HL-60/S4 treated with phorbol 12-myristate 13-acetate at 8.2 ng/mL for 4 days and 3 days (cell line): ENCODE measurements around the gene CCDC169.

Experiments
- in situ Hi-C: fragments of 300-500 bp; cut with MboI; formaldehyde crosslinking; loops from 2 replicates; pipeline ENCODE4 v1.15.0; 2022; ENCODE audit warnings: low sequenced_read_pairs

The CCDC169 gene

DNA sequence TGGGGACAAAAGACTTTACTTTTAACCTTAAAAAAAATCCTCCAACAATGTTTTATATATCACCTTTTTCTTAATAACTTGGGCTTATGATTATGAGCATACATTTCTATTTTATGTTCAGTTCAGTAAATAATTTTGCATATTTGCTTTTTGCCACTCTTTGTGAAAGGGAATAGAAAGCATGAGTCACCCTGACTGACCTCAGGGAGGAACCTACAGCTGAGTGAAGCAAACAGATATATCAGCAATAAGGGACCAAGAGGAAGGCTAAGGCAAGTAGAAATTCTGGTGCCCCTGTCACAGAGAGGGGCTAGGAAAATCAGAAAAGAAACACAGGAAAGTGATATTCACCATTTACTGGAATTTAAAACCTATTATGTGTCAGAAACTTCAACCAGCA is 46.1 kb downstream of the CCDC169 start:
- in situ Hi-C loops, result no loop called here

DNA sequence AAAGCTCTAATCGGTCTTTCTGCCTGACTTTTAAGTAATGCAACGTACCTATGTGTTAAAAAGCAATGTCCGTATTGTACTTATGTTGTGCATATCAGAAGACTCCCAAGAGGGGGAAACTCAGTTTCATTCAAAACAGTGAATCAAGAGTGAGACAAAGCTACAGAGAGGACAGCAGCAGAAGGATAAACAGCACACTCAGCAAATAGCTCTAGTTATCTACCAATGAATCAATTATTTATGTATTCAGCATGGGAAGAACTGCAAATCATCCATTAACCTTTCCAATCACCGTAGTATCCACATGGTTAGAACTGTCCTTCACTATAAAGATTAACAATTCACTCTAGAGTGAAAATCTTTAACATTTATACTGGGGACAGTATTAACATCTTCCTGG is 46.6 kb downstream of the CCDC169 start:
- in situ Hi-C loops, result no loop called here

DNA sequence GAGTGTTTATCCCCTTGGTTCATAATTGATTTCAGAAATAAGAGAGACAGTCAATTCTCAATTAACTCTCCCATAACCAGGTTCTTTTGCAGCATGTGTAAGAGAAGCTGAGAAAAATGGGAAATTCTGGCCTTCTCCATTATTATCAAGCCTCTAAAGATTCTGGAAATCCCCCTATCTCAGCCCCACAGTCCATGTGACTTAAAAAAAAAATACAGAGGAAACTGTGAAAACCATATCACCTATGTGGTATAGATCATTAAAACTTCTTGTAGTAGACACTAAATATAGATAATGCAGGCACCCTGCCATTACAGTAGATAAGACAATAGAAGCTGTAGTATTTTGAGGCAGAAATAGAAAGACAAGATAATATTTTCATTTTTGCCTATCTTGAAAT is 48.9 kb downstream of the CCDC169 start:
- in situ Hi-C loops, result no loop called here

DNA sequence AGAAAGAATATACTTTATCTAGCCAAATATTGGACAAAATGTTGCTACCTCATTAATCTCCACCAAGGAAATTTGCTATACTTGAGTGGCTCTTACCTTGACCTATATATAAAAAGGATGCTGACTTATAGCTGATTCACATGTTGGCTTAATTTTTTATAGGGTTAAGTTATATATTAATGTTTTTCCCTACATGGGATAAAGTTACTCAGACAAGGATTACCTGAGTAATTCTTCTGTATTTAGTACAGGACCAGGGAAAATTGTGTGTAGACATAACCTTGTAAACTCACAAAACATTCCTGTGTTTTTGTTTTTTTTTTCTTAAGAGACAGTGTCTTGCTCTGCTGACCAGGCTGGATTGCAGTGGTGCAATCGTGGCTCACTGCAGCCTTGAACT is 52.6 kb downstream of the CCDC169 start:
- in situ Hi-C loops, result no loop called here

DNA sequence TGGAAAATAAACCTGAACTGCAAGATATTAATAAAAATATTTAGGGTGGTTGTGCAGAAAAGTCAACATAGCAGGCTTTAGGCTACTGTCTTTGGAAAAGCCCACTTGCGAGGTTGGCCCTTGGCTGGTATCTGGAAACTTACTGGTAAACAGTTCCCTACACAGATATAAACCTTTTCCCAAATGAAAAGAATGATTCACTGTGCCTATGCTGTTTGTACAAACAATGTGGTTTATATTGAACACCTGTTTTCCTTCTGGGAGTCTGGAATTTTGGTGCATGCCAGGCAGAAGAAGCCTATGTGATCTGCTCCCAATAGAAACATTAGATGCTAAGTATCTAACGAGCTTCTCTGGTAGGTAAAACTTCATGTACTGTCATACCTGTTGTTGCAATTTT is 53.5 kb downstream of the CCDC169 start:
- in situ Hi-C loops, result no loop called here

DNA sequence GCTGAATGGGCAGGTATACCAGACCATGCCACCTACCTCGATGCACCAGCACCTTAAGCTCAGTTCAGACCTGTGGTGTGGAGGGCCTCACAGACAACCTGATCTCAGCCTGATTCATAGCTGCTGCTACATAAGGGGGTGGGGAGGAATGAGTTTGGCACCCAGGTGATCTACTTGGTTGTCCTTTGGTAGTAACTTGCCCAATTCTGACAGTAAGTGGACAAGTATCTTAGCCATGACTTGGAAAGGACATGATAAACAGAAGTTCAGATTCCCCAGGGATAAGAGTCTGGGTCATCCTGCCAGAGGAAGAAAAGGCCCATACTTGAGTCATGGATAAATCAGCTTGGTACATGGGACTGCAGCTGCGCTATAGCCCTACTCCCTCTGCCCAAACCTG is 54.9 kb downstream of the CCDC169 start:
- in situ Hi-C loops, result no loop called here

DNA sequence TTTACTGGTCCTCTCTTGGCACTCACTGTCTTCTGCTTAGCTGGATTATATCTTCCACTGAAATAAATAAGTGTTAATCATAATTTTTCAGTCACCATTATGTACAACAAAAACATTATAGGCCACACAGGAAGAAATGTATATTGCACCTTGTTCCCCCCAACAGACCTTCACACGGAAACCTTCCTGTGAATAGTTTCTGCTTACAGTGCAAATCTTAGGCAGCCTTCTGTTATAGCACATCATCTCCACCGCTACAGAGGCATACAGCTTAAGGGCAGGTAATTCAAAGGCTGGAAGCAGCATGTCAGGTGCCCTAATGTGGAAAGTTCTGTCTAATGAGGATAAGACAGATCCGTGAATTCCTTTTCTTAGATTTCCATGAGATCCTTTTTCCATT is 66.4 kb downstream of the CCDC169 start:
- in situ Hi-C loops, result no loop called here

DNA sequence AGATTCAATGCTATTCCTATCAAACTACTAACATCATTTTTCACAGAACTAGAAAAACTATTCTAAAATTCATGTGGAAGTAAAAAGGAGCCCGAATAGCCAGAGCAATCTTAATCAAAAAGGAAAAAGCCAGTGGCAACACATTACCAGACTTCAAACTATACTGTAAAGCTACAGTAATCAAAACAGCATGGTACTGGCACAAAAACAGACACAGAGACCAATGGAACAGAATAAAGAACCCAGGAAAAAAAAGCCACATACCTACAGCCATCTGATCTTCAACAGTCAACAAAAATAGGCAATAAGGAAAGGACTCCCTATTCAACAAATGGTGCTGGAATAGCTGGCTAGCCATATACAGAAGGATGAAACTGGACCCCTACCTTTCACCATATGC is 72.9 kb downstream of the CCDC169 start:
- in situ Hi-C loops, result no loop called here

DNA sequence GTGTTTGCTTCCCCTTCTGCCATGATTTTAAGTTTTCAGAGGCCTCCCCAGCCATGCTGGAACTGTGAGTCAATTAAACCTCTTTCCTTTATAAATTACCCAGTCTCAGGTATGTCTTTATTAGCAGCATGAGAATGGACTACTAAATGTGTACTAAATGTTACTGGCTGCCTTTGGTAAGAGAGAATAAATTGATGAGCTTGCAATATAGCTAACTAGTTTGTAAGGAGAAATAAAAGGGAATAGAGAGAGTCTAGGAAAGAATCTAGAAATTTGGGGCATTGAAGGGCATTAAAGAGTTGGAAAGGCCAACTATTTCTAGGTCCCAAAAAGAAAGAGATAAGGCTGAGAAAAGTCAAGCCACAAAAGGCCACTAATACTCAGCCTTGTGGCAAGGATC is 77.7 kb downstream of the CCDC169 start:
- in situ Hi-C loops, result no loop called here

DNA sequence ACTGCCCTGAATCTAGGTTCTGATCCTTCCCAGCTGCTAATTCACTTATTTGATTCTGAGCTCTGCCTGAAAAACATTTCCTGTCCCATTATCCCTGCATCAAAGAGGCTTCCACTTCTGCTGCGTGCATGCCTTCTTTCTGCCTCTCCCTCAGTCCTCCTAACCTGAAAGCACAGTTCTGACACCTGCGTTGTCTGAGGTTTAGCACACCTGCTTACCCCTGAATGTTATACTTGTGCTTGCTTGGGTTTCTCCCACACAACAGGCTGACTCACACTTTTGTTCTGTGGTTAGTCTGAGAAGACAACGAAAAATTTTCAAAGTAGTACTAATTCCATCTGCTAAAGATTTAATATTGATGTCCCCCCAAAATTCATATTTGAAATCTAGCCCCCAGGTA is 80.2 kb downstream of the CCDC169 start:
- in situ Hi-C loops, result no loop called here

DNA sequence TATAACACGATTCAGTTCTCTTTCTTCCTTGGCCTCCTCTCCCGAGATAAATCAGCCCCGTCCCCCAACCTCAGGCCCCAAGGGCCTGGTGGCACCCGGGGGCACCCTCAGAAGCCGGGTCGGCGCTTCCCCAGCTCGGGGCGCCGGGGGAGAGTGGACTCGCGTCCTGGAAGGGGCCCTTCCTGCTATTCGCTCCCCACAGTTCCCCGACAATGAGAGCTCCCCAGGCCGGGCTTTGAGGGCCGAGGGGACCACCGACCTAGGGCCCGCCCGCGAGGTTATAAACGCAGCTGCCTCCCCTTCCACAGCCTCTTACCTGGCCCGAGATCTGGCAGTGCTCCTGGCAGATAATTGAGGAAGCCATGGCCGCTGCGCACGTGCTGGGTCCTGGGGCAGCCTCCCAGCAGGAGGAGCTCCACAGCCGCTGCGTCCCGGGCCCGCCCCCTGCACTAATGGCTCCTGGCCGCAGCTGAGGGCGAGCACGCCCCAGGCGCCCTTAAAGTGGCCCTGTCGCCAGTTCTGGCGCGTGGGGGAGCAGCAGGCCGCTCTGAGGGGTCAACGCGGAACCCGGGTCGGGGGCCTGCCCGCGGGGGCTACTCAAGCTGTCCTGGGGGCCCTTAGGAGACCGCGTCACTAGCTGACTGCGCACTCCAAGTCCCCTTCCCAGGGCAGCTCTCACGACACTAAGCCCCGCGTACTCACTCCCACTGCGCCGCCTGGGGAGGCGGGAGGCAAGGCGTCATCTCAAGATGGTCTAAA is 83.3 kb downstream of the CCDC169 start, which contains the start of gene SOHLH2:
SOHLH2 (minus strand) TSS at position 394 of the 759 bp plus-strand sequence; CDS start at position 364, 30 bp downstream.
- in situ Hi-C loops, result no loop called here

DNA sequence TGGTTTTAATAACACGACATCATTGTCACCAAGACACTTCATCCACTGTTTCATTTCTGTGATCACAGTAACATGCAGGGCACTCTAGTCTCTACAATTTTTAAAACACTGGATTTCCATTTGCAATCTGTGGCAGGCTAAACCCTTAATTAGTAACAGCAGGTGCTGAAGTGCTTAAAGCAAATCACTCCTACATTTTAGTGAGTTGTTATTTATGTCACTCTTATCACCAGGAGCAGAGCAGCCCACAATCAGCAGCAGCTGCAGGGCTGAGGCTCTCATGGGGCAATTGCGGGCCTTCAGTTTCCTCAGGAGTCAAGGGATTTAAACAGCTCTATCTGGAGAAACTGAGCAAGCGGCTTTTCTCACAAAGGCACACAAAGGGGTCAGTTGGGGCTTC is 84.8 kb downstream of the CCDC169 start:
- in situ Hi-C loops, result no loop called here

DNA sequence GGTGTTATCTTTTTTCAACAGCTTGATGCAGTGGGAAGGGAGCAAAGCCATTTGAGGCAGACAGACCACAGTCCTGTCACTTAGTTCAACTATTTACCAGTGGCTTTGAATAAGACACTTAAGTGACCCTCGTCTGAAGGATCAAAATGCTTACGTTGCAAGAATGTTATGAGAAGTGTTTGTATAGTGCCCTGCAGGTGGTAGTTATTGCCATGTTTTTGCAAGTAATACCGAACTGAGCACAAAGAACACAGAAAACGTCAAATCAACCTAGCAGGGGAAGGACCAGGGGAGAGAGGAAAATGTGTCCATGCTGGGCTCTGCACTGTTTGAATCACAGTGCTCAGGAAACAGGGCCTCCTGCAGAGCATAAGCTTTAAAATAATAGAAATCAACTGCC is 86.0 kb downstream of the CCDC169 start:
- in situ Hi-C loops, result no loop called here

DNA sequence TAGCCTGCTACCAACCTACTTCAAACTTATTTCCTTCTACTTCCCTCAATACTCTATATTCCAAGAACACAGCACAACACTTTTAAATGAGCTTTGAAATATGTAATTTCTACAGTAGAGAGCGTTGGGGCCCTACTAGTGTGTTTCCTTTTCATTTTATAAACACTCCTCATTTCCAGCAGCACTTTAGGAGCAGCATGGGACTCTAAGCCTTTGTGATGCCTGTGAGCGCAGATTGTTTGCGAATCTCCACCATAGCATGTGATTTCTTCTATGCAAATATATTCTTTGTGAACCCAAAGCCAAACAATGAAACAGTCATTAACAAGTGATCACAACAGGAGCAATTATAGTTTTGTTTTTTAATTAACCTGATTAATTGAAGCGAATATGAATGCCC is 86.9 kb downstream of the CCDC169 start:
- in situ Hi-C loops, result no loop called here

DNA sequence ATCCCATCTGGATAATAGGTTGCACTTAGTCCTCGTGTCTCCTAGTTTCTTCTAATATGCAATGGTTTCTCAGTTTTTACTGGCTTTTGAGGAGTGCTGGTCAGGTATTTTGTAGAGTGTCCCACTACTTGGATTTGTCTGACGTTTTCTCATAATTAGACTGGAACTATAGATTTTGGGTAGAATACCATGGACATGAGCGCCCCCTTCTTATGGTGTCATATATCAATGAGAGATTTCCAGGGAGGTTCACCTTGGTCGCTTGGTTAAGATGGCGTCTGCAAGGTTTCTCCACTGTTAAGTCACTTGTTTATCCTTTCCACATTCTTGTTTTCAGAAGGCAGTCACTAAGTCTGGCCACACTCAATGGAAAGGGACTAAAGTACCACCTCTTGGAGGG is 89.9 kb downstream of the CCDC169 start:
- in situ Hi-C loops, result no loop called here

DNA sequence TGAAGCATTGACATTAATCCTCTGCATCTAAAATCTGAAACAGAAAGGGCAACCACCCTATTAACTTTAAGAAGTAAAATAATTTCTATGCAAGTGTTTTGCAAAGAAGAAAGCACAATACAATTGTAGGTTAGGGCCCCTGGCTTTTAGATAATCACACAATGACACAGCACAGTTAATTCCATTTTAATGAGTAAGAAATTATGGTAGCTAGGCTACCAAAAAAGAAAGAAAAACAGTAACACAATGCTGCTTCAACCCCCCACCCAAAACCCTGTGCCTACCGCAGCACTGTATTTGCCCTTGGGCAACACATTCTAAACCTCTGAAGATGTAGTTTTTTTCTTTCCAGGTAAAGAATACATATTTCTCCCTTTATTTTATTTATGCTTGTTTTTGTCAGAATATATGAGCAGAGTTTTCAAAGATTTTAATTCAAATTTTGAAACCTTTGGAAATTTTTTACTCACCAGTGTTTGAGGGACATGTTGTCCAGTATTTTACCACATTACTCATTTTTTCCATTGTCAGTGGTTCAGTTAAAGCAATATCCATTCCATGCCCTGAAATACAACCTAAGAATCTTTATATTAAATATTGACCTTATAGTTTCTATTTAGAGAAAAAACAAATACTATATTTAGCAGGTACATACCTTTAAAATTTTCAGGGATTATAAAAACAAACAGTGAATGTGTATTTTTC is 104.3 kb downstream of the CCDC169 start:
- in situ Hi-C loops, result no loop called here

DNA sequence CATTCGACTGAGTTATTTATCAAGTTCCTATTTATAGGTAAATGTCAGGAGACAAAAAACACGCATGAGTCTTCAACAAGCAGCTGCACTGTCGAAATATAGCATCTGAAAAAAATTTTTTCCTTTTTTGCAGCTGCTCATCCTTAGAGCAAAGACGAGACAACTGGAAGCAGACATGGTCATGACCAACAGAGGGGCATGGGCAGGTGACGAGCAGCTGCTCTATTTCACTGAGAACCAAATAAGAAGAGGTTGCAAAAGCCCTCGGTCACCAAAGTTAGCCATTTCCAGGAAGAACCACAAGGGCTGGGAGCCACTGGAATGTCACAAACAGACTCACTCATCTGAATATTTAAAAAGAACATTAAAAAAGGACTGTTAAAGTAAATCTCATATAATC is 105.4 kb downstream of the CCDC169 start:
- in situ Hi-C loops, result no loop called here

DNA sequence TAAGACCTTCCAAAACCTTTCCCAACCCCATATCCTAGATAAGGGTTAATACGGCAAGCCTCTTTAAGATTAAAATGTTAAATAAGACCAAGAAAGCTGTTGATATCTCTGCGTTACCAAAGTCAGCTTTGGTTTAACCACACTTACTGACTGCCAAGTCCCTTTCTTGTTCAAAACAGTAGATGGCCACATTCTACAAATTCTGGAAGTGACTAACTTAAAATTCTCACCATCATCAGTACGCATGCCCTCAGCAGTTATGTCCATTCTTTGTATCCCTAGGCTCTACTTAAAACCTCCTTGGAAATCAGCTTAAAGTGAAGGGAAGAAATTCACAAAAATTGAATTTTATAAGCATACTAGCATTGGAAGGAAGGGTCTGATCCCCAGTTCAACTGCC is 106.8 kb downstream of the CCDC169 start:
- in situ Hi-C loops, result no loop called here

DNA sequence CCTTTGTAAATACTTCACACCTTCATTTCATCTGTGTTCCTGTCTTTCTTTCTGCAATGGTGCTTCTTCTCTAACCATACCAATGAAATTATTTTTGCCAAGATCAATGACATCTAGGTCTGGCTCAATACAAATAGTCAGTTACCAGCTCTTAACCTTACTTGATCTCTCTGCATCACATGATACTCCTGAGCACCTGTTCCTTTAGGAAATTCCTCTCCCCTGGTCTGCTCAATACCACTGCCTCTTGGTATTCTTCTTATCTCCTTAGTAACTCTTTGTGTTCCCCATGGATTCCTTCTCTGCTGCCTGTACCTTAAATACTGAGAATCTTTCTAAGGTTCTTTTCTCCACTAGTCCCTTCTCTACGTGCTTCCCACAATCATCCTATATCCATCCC is 109.2 kb downstream of the CCDC169 start:
- in situ Hi-C loops, result no loop called here

DNA sequence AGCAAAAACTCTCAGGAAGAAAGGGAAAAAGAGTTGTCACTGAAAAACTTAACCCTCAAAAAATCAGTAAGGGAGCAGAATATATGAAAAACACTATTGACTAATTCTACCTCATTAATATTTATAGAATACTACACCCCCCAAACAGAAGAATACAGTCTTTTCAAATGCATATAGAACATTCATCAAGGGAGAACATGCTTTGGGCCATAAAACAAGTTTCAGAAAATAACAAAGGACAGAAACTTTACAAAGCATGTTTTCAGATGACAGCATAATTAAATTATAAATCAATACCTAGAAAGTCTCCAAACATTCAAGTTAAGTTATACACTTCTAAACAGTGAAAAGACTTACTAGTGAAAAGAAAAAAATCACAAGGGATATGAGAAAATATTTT is 113.7 kb downstream of the CCDC169 start:
- in situ Hi-C loops, result no loop called here
